ENCODE measurements around the gene STXBP2. TPM values are rescaled to one million over a fixed set of nuclear protein-coding genes. Genes with fewer than 3 reads are reported as not detected.
A peak's percentile ranks its signal among the peaks of the same experiment; 100 is the strongest.

The STXBP2 gene
- polyA plus RNA-seq, 1 of the 3 experiments (the other 2 are of a cell fraction) = 4.7 TPM

- Histone ChIP-seq H4K20me1 (ENCODE audit: insufficient read depth) (no peaks in the 10 kb centered on the region), H3K9ac (peak overlapping the region; percentile 93), H3K4me2 (peak overlapping the region; percentile 97), H3K9me3 (no peaks in the 10 kb centered on the region), H3K36me3 (replicated peaks in 1 of 2; ENCODE audit: control insufficient read depth in 1 of 2, insufficient read depth in 2 of 2, low read length in 1 of 2) (peaks cover 5 to 6% of the 10 kb centered on the region in 2 experiments), H3K79me2 (ENCODE audit: insufficient read depth) (peaks cover 14% of the 10 kb centered on the region), H3K4me1 (ENCODE audit: control insufficient read depth in 1 of 2, insufficient read depth in 2 of 2, low read depth in 1 of 2, low read length in 1 of 2) (peaks cover 0 to 13% of the 10 kb centered on the region in 2 experiments; a peak in 1 of 4 replicates), H3K27ac (ENCODE audit: low read depth in 2 of 2, low read length in 1 of 2) (peak overlapping the region in 1 of 2 experiments; percentile 72; a peak in 1 of 4 replicates), H3F3A (replicated peaks; ENCODE audit: insufficient read depth) (no peaks in the 10 kb centered on the region), H3K4me3 (ENCODE audit: low read depth in 2 of 2, low read length in 1 of 2) (peak overlapping the region; percentile 87 to 92), H3K27me3 (ENCODE audit: insufficient read depth) (peaks cover 20% of the 10 kb centered on the region), H3K9me2 (no peaks in the 10 kb centered on the region), H2AFZ (ENCODE audit: low read depth) (peak overlapping the region; percentile 97; the same call in 1 of the 2 replicates)
- WGBS (ENCODE audit: low lambda C conversion rate) = 37% methylated on average over 36 of the region's 43 CpGs
- POLR2A ChIA-PET = interaction anchor here (0.6 to 1.2 kb wide), 4 partner anchors 46 to 154 kb away, joined by 3 to 8 read pairs (median 3); partner anchors contain the start of genes PET100 and XAB2
- peak; percentile 82 for DNase-seq
- peak; percentile 50 for TF ChIP-seq CTCF (IDR thresholded peaks at IDR 0.05)
- peak; percentile 35 for TF ChIP-seq SMC3 (IDR thresholded peaks at IDR 0.05; ENCODE audit: low read depth, low read length)
- TF ChIP-seq NFIC (IDR thresholded peaks at IDR 0.05; ENCODE audit: borderline replicate concordance) = no peak
- no peak for TF ChIP-seq JUND (IDR thresholded peaks at IDR 0.05)
- no peak for TF ChIP-seq RXRA (IDR thresholded peaks at IDR 0.05; ENCODE audit: borderline replicate concordance, low read depth)
- peak; percentile 22 for TF ChIP-seq RAD21 (IDR thresholded peaks at IDR 0.05; ENCODE audit: low read length)
- CTCF ChIA-PET = interaction anchor here (0.6 to 8.2 kb wide), 75 partner anchors 8 to 601 kb away, joined by 3 to 171 read pairs (median 5); partner anchors contain the start of genes CLEC4M, PCP2, PET100 and RETN
These were observed 44.6 kb downstream of the STXBP2 start for GRCh38 chr19:7681340-7682174.

- Histone ChIP-seq H3K9ac (no peak overlapping the region), H2AFZ (ENCODE audit: low read depth) (no peak overlapping the region), H3K9me3 (no peaks in the 10 kb centered on the region), H3K4me2 (peak overlapping the region; percentile 97; the same call in 1 of the 2 replicates), H3K4me1 (ENCODE audit: control insufficient read depth in 1 of 2, insufficient read depth in 2 of 2, low read depth in 1 of 2, low read length in 1 of 2) (peaks cover 0 to 13% of the 10 kb centered on the region in 2 experiments; a peak in 1 of 4 replicates), H3K27ac (ENCODE audit: low read depth in 2 of 2, low read length in 1 of 2) (no peak overlapping the region), H3F3A (replicated peaks; ENCODE audit: insufficient read depth) (no peaks in the 10 kb centered on the region), H3K79me2 (ENCODE audit: insufficient read depth) (peaks cover 14% of the 10 kb centered on the region), H3K9me2 (no peaks in the 10 kb centered on the region), H3K4me3 (ENCODE audit: low read depth in 2 of 2, low read length in 1 of 2) (peak overlapping the region; percentile 87 to 92; a peak in 3 of 4 replicates), H3K36me3 (replicated peaks in 1 of 2; ENCODE audit: control insufficient read depth in 1 of 2, insufficient read depth in 2 of 2, low read length in 1 of 2) (peaks cover 5 to 6% of the 10 kb centered on the region in 2 experiments), H4K20me1 (ENCODE audit: insufficient read depth) (no peaks in the 10 kb centered on the region), H3K27me3 (ENCODE audit: insufficient read depth) (peaks cover 13% of the 10 kb centered on the region)
- POLR2A ChIA-PET = no interaction called here
- no peak for DNase-seq
- CTCF ChIA-PET = interaction anchor here (8.2 kb wide), 1 partner anchor 113 kb away, joined by 171 read pairs; no protein-coding TSS in a partner anchor
- WGBS (ENCODE audit: low lambda C conversion rate) = 96% methylated on average over 69 of the region's 74 CpGs
- TF ChIP-seq TEAD4 (IDR thresholded peaks at IDR 0.05; ENCODE audit: borderline replicate concordance, insufficient read depth) (no peak), FOSL2 (IDR thresholded peaks at IDR 0.05; ENCODE audit: borderline replicate concordance, low read depth) (no peak), CHD2 (IDR thresholded peaks at IDR 0.05; ENCODE audit: low read length, partially characterized antibody) (no peak), RFX5 (IDR thresholded peaks at IDR 0.05; ENCODE audit: low read length) (no peak), FOXJ3 (CRISPR knock-in tag; IDR thresholded peaks at IDR 0.05) (no peak), ELF1 (IDR thresholded peaks at IDR 0.05) (no peak), TAF1 (IDR thresholded peaks at IDR 0.05; ENCODE audit: borderline replicate concordance, low read depth, low read length) (no peak), TCF12 (IDR thresholded peaks at IDR 0.05) (no peak), SIN3A (IDR thresholded peaks at IDR 0.05; ENCODE audit: borderline replicate concordance, low read depth, low read length) (no peak), USF1 (IDR thresholded peaks at IDR 0.05; ENCODE audit: borderline replicate concordance, low read depth) (no peak), CTCF (IDR thresholded peaks at IDR 0.05) (no peak), MAX (IDR thresholded peaks at IDR 0.05; ENCODE audit: low read depth) (no peak)
- TF ChIP-seq, protein P1, sequence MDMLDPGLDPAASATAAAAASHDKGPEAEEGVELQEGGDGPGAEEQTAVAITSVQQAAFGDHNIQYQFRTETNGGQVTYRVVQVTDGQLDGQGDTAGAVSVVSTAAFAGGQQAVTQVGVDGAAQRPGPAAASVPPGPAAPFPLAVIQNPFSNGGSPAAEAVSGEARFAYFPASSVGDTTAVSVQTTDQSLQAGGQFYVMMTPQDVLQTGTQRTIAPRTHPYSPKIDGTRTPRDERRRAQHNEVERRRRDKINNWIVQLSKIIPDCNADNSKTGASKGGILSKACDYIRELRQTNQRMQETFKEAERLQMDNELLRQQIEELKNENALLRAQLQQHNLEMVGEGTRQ (IDR thresholded peaks at IDR 0.05; ENCODE audit: borderline replicate concordance, low read depth, low read length) = no peak
These were observed 45.4 kb downstream of the STXBP2 start for GRCh38 chr19:7682175-7682855.
